GM18517 (cell line): ENCODE results near the gene PDHX.

Source experiments
- ATAC-seq: cut with Tn5 transposase; IDR thresholded peaks from one replicate; pipeline ENCODE4 v1.9.1; 2021; ENCODE audit warnings: mild to moderate bottlenecking, moderate library complexity; ENCODE audit not compliant: unreplicated experiment

PDHX gene

GRCh38 chr11:34953955-34954354 is 37.5 kb downstream of the PDHX start:
- no peak for ATAC-seq

GRCh38 chr11:34957206-34957605 is 40.8 kb downstream of the PDHX start:
- ATAC-seq, result no peak

GRCh38 chr11:34957606-34958005 is 41.2 kb downstream of the PDHX start:
- no peak for ATAC-seq

GRCh38 chr11:34959770-34960169 is 43.4 kb downstream of the PDHX start:
- ATAC-seq, result no peak

- ATAC-seq, result no peak
These were observed 43.9 kb downstream of the PDHX start for GRCh38 chr11:34960277-34960676.

GRCh38 chr11:34962034-34962433 is 45.6 kb downstream of the PDHX start:
- ATAC-seq, result no peak

GRCh38 chr11:34963351-34963750 is 46.9 kb downstream of the PDHX start:
- ATAC-seq, result no peak

- ATAC-seq, result no peak
These were observed 48.4 kb downstream of the PDHX start for GRCh38 chr11:34964610-34965331.

GRCh38 chr11:34968862-34969261 is 52.4 kb downstream of the PDHX start:
- no peak for ATAC-seq

GRCh38 chr11:34970033-34970432 is 53.6 kb downstream of the PDHX start:
- no peak for ATAC-seq

GRCh38 chr11:34970480-34970879 is 54.1 kb downstream of the PDHX start:
- no peak for ATAC-seq

GRCh38 chr11:34971928-34972327 is 55.5 kb downstream of the PDHX start:
- no peak for ATAC-seq

GRCh38 chr11:34972366-34972765 is 55.9 kb downstream of the PDHX start:
- no peak for ATAC-seq

- no peak for ATAC-seq
These were observed 56.5 kb downstream of the PDHX start for GRCh38 chr11:34972892-34973291.

GRCh38 chr11:34975482-34975881 is 59.1 kb downstream of the PDHX start:
- no peak for ATAC-seq

GRCh38 chr11:34976496-34977088 is 60.2 kb downstream of the PDHX start:
- no peak for ATAC-seq

GRCh38 chr11:34977089-34977912 is 60.9 kb downstream of the PDHX start:
- no peak for ATAC-seq

- no peak for ATAC-seq
These were observed 62.1 kb downstream of the PDHX start for GRCh38 chr11:34978236-34979191.

- no peak for ATAC-seq
These were observed 68.1 kb downstream of the PDHX start for GRCh38 chr11:34984514-34984913.

- no peak for ATAC-seq
These were observed 70.6 kb downstream of the PDHX start for GRCh38 chr11:34986883-34987520.
